H1 (cell line): ENCODE data around the gene ASTN2.

ENCODE experiments used
- CEBPB ChIP-seq: IDR thresholded peaks from 2 replicates; pipeline ENCODE4 v1.6.1; 2012; ENCODE audit warnings: low read depth, low read length
- CHD2 ChIP-seq: IDR thresholded peaks from 2 replicates; pipeline ENCODE4 v1.6.1; 2012; ENCODE audit warnings: low read length, improper control_type of control experiment
- HDAC6 ChIP-seq: IDR thresholded peaks from one replicate; pipeline ENCODE4 v1.7.1; 2012; ENCODE audit warnings: low read depth, mild to moderate bottlenecking, inconsistent platforms, low read length, moderate library complexity
- POLR2A ChIP-seq, 2 experiments: IDR thresholded peaks; 1 replicate in 1 of 2; 2 replicates in 1 of 2; pipeline ENCODE4 v1.6.1; 2011; ENCODE audit warnings: low read depth in 2 of 2, low read length in 2 of 2, mild to moderate bottlenecking in 2 of 2; ENCODE audit errors: control extremely low read depth in 1 of 2
- TAF1 ChIP-seq: IDR thresholded peaks from 2 replicates; pipeline ENCODE4 v1.6.1; 2011; ENCODE audit warnings: mild to moderate bottlenecking, low read depth, low read length
- TF ChIP-seq, protein P1 (sequence below), 3 experiments: IDR thresholded peaks; 1 replicate in 2 of 3; 2 replicates in 1 of 3; pipeline versions ENCODE4 v1.5.1 to v1.6.1; 2011; ENCODE audit warnings: low read length in 3 of 3, mild to moderate bottlenecking in 3 of 3, inconsistent platforms in 2 of 3, low read depth in 1 of 3, moderate library complexity in 1 of 3; ENCODE audit not compliant: insufficient read depth in 1 of 3; ENCODE audit errors: control extremely low read depth in 1 of 3

- no peak for TF ChIP-seq TAF1
- TF ChIP-seq CEBPB = no peak
- no peak for TF ChIP-seq CHD2
- TF ChIP-seq, protein P1, sequence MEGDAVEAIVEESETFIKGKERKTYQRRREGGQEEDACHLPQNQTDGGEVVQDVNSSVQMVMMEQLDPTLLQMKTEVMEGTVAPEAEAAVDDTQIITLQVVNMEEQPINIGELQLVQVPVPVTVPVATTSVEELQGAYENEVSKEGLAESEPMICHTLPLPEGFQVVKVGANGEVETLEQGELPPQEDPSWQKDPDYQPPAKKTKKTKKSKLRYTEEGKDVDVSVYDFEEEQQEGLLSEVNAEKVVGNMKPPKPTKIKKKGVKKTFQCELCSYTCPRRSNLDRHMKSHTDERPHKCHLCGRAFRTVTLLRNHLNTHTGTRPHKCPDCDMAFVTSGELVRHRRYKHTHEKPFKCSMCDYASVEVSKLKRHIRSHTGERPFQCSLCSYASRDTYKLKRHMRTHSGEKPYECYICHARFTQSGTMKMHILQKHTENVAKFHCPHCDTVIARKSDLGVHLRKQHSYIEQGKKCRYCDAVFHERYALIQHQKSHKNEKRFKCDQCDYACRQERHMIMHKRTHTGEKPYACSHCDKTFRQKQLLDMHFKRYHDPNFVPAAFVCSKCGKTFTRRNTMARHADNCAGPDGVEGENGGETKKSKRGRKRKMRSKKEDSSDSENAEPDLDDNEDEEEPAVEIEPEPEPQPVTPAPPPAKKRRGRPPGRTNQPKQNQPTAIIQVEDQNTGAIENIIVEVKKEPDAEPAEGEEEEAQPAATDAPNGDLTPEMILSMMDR (IDR thresholded peaks at IDR 0.05; ENCODE audit: control extremely low read depth in 1 of 3, insufficient read depth in 1 of 3, low read depth in 1 of 3, low read length in 3 of 3) = no peak
- TF ChIP-seq HDAC6 = no peak
- no peak for TF ChIP-seq POLR2A (IDR thresholded peaks at IDR 0.05; ENCODE audit: control extremely low read depth in 1 of 2, low read depth in 2 of 2, low read length in 2 of 2)
Measured at GRCh38 chr9:116608064-116608463, 806.8 kb downstream of the ASTN2 start.
